Activated gamma-delta T cell treated with Interleukin-2 at 50 U/mL for 16 hours (primary cell): ENCODE results near the gene TTC22.

ENCODE experiments used
- DNase-seq: peaks from one replicate; pipeline ENCODE4 v3.0.0-alpha.2; 2020

Gene TTC22

GRCh38 chr1:54745274-54745673 lies 55.8 kb downstream of the TTC22 start:
- DNase-seq = no peak

GRCh38 chr1:54744696-54745095 lies 56.4 kb downstream of the TTC22 start:
- no peak for DNase-seq

- DNase-seq = no peak
Observed at GRCh38 chr1:54743416-54744226, 57.5 kb downstream of the TTC22 start.

GRCh38 chr1:54742282-54742681 lies 58.8 kb downstream of the TTC22 start:
- DNase-seq = no peak

- no peak for DNase-seq
Observed at GRCh38 chr1:54741531-54741930, 59.6 kb downstream of the TTC22 start.

GRCh38 chr1:54738244-54738643 lies 62.9 kb downstream of the TTC22 start:
- DNase-seq = no peak

GRCh38 chr1:54736685-54737084 lies 64.4 kb downstream of the TTC22 start:
- no peak for DNase-seq
